ENCODE results near the gene FBXO45.

GRCh38 chr3:196619223-196619622, 50.8 kb downstream of the FBXO45 start:
- TF ChIP-seq POLR2AphosphoS5 (IDR thresholded peaks at IDR 0.05; ENCODE audit: borderline replicate concordance, low read depth, low read length) (no peak), EZH2 (IDR thresholded peaks at IDR 0.05) (no peak), FOXP2 (optimal IDR thresholded peaks at IDR 0.05; ENCODE audit: control extremely low read depth, extremely low read length, insufficient read depth) (no peak)

Data from SK-N-MC (cell line).